Measurements from ENCODE around the gene SGK1.
"Not testable (repeated sequence)": the region's sequence is repeated elsewhere in the genome, so short reads cannot be mapped to it uniquely, and the experiment has no call there.

Gene SGK1

GRCh38 chr6:134324766-134325165 is 6.9 kb upstream of the SGK1 start:
- no peak overlapping the region for H3K4me3 ChIP-seq (ENCODE audit: low read depth, low read length)
- TF ChIP-seq, protein P1, sequence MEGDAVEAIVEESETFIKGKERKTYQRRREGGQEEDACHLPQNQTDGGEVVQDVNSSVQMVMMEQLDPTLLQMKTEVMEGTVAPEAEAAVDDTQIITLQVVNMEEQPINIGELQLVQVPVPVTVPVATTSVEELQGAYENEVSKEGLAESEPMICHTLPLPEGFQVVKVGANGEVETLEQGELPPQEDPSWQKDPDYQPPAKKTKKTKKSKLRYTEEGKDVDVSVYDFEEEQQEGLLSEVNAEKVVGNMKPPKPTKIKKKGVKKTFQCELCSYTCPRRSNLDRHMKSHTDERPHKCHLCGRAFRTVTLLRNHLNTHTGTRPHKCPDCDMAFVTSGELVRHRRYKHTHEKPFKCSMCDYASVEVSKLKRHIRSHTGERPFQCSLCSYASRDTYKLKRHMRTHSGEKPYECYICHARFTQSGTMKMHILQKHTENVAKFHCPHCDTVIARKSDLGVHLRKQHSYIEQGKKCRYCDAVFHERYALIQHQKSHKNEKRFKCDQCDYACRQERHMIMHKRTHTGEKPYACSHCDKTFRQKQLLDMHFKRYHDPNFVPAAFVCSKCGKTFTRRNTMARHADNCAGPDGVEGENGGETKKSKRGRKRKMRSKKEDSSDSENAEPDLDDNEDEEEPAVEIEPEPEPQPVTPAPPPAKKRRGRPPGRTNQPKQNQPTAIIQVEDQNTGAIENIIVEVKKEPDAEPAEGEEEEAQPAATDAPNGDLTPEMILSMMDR (IDR thresholded peaks at IDR 0.05; ENCODE audit: low read depth, low read length, missing control alignments), result no peak
- DNase-seq, result no peak
- H3K36me3 ChIP-seq (replicated peaks), result no peaks in the 10 kb centered on the region
- H3K27ac ChIP-seq, result no peak overlapping the region
- H3K27me3 ChIP-seq (replicated peaks), result no peaks in the 10 kb centered on the region
- in situ Hi-C loops (cut with HindIII; ENCODE audit: low pct_ligation_motif_present, low sequenced_read_pairs), result no loop called here

- TF ChIP-seq, protein P1 (IDR thresholded peaks at IDR 0.05; ENCODE audit: low read depth, low read length, missing control alignments), result no peak
- no peak overlapping the region for H3K27ac ChIP-seq
- H3K36me3 ChIP-seq (replicated peaks), result no peaks in the 10 kb centered on the region
- in situ Hi-C loops (cut with HindIII; ENCODE audit: low pct_ligation_motif_present, low sequenced_read_pairs), result no loop called here
- H3K27me3 ChIP-seq (replicated peaks), result no peaks in the 10 kb centered on the region
- no peak for DNase-seq
- no peak overlapping the region for H3K4me3 ChIP-seq (ENCODE audit: low read depth, low read length)
These were observed 6.2 kb upstream of the SGK1 start for GRCh38 chr6:134324141-134324540.

DNA sequence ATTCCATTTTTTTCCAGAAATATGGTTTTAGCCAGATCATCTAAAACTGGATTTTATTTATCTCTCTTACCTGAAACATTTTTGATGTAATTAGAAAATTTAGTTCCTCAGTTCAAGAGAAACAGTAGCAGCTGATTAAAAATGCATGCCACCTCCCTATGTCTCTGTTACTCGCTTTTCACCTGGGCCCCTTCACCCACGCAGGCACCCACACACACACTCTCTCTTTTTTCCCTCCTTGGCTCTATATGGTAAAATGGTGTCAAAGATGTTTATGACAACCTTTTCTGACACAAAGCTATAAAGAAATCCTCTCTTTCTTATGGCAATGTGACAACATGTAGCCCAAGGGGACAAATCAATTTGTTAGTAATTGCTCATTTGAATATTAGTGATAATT is 5.8 kb upstream of the SGK1 start:
- no peaks in the 10 kb centered on the region for H3K36me3 ChIP-seq (replicated peaks)
- DNase-seq, result no peak
- no peak overlapping the region for H3K27ac ChIP-seq
- H3K4me3 ChIP-seq (ENCODE audit: low read depth, low read length), result no peak overlapping the region
- TF ChIP-seq, protein P1 (IDR thresholded peaks at IDR 0.05; ENCODE audit: low read depth, low read length, missing control alignments), result no peak
- H3K27me3 ChIP-seq (replicated peaks), result no peaks in the 10 kb centered on the region
- in situ Hi-C loops (cut with HindIII; ENCODE audit: low pct_ligation_motif_present, low sequenced_read_pairs), result no loop called here

GRCh38 chr6:134323294-134323693 is 5.4 kb upstream of the SGK1 start:
- in situ Hi-C loops (cut with HindIII; ENCODE audit: low pct_ligation_motif_present, low sequenced_read_pairs), result no loop called here
- no peak overlapping the region for H3K27ac ChIP-seq
- TF ChIP-seq, protein P1 (IDR thresholded peaks at IDR 0.05; ENCODE audit: low read depth, low read length, missing control alignments), result no peak
- H3K4me3 ChIP-seq (ENCODE audit: low read depth, low read length), result no peak overlapping the region
- no peaks in the 10 kb centered on the region for H3K36me3 ChIP-seq (replicated peaks)
- H3K27me3 ChIP-seq (replicated peaks), result no peaks in the 10 kb centered on the region
- no peak for DNase-seq

DNA sequence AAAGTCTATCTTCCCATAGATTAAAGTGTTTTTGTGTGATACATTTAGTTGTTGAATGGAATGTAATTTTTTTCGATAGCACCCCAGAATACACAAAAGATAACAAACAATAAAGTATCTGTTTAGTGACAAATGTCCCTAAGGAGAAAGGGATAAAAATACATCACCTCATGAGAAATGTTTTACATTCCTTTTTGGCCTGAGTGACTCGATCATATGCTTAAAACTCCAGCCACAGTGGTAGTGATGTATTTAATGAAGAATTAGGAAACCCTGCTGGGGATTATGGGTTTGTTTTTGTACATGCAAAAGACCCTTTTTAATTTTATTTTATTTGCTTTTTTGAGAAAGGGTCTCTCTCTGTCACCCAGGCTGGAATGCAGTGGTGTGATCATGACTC is 4.3 kb upstream of the SGK1 start:
- TF ChIP-seq, protein P1 (IDR thresholded peaks at IDR 0.05; ENCODE audit: low read depth, low read length, missing control alignments), result no peak

DNA sequence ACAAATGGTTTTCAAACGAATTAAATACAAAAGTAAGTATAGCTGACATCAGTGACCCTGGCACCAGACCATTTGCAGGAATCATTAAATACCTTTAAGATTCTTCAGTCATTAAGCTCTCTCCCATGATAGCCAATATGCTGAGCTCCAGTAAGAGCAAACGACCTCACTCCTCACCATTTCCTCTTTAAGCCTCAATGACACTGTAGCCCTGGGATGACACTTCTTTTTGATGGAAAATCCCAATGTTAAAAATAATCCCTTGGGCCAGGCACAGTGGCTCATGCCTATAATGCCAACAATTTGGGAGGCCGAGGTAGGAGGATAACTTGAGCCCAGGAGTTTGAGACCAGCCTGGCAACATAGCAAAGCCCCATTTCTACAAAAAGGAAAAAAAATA is 3.3 kb upstream of the SGK1 start:
- H3K4me3 ChIP-seq (ENCODE audit: low read depth, low read length), result no peak overlapping the region
- no peak for DNase-seq
- H3K36me3 ChIP-seq (replicated peaks), result no peaks in the 10 kb centered on the region
- TF ChIP-seq, protein P1 (IDR thresholded peaks at IDR 0.05; ENCODE audit: low read depth, low read length, missing control alignments), result no peak
- in situ Hi-C loops (cut with HindIII; ENCODE audit: low pct_ligation_motif_present, low sequenced_read_pairs), result no loop called here
- H3K27me3 ChIP-seq (replicated peaks), result no peaks in the 10 kb centered on the region
- no peak overlapping the region for H3K27ac ChIP-seq

More for the DNA sequence above, 4.3 kb upstream of the SGK1 start:
- no peak overlapping the region for H3K4me3 ChIP-seq (ENCODE audit: low read depth, low read length)
- H3K36me3 ChIP-seq (replicated peaks), result no peaks in the 10 kb centered on the region
- no peak overlapping the region for H3K27ac ChIP-seq
- in situ Hi-C loops (cut with HindIII; ENCODE audit: low pct_ligation_motif_present, low sequenced_read_pairs), result no loop called here
- H3K27me3 ChIP-seq (replicated peaks), result no peaks in the 10 kb centered on the region
- DNase-seq, result no peak

DNA sequence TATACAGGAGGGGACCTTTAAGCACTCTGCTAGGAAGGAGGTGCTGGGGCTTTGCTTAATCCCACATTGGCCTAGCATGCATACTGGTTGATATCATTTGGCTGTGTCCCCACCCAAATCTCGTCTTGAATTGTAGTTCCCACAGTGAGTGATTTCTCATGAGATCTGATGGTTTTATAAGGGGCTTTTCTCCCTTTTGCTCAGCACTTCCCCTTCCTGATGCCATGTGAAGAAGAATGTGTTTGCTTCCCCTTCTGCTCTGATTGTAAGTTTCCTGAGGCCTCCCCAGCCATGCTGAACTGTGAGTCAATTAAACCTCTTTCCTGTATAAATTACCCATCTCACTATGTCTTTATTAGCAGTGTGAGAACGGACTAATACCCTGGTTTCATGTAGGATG is 1.8 kb upstream of the SGK1 start:
- DNase-seq; H3K27me3 ChIP-seq (replicated peaks); H3K36me3 ChIP-seq (replicated peaks); H3K4me3 ChIP-seq (ENCODE audit: low read depth, low read length); H3K27ac ChIP-seq; in situ Hi-C loops (cut with HindIII; ENCODE audit: low pct_ligation_motif_present, low sequenced_read_pairs): not testable (repeated sequence)
